GM19099 (cell line): Measurements from ENCODE around the gene BMPR2.

ENCODE experiments used
- POLR2A ChIP-seq: IDR thresholded peaks from 3 replicates; pipeline ENCODE4 v1.6.1; 2011; ENCODE audit warnings: low read depth; ENCODE audit not compliant: insufficient read length; ENCODE audit errors: extremely low read depth

Gene BMPR2

GRCh38 chr2:202425036-202425435, 48.9 kb downstream of the BMPR2 start:
- no peak for TF ChIP-seq POLR2A

GRCh38 chr2:202426751-202427150, 50.6 kb downstream of the BMPR2 start:
- no peak for TF ChIP-seq POLR2A

- no peak for TF ChIP-seq POLR2A
Observed at GRCh38 chr2:202429164-202429980, 53.2 kb downstream of the BMPR2 start.

GRCh38 chr2:202432776-202433175, 56.6 kb downstream of the BMPR2 start:
- TF ChIP-seq POLR2A, result no peak

GRCh38 chr2:202434472-202434871, 58.3 kb downstream of the BMPR2 start:
- no peak for TF ChIP-seq POLR2A

- TF ChIP-seq POLR2A, result no peak
Observed at GRCh38 chr2:202436626-202437025, 60.5 kb downstream of the BMPR2 start.

- no peak for TF ChIP-seq POLR2A
Observed at GRCh38 chr2:202442882-202443281, 66.8 kb downstream of the BMPR2 start.

GRCh38 chr2:202444000-202444399, 67.9 kb downstream of the BMPR2 start:
- no peak for TF ChIP-seq POLR2A

- TF ChIP-seq POLR2A, result no peak
Observed at GRCh38 chr2:202449344-202449743, 73.2 kb downstream of the BMPR2 start.

- no peak for TF ChIP-seq POLR2A
Observed at GRCh38 chr2:202450785-202451184, 74.7 kb downstream of the BMPR2 start.

GRCh38 chr2:202452744-202453143, 76.6 kb downstream of the BMPR2 start:
- no peak for TF ChIP-seq POLR2A

GRCh38 chr2:202454536-202454935, 78.4 kb downstream of the BMPR2 start:
- TF ChIP-seq POLR2A, result no peak

GRCh38 chr2:202455114-202455513, 79.0 kb downstream of the BMPR2 start:
- no peak for TF ChIP-seq POLR2A

GRCh38 chr2:202460119-202460518, 84.0 kb downstream of the BMPR2 start:
- TF ChIP-seq POLR2A, result no peak

GRCh38 chr2:202479090-202479489, 103.0 kb downstream of the BMPR2 start:
- no peak for TF ChIP-seq POLR2A

GRCh38 chr2:202479610-202480009, 103.5 kb downstream of the BMPR2 start:
- no peak for TF ChIP-seq POLR2A

- TF ChIP-seq POLR2A, result no peak
Observed at GRCh38 chr2:202486351-202486750, 110.2 kb downstream of the BMPR2 start.
